Measurements from ENCODE around the gene LOXL1. TPM values are rescaled to one million over a fixed set of nuclear protein-coding genes. Genes with fewer than 3 reads are reported as not detected.

LOXL1 gene
- total and polyA plus RNA-seq, 10 of the 15 experiments (the other 5 are each of a cell fraction or from before 2014, with no cell fraction given) = 0.07 to 0.15 TPM; not detected in 8

- TF ChIP-seq NFIC (IDR thresholded peaks at IDR 0.05; ENCODE audit: low read depth, low read length) = 0 out of 2 replicates have a peak, but pooled peaks have one; percentile 29
- TF ChIP-seq HDAC2 (IDR thresholded peaks at IDR 0.05) = no peak
- TF ChIP-seq ZSCAN29 (IDR thresholded peaks at IDR 0.05) = no peak
- no peak for TF ChIP-seq WRNIP1 (IDR thresholded peaks at IDR 0.05; ENCODE audit: borderline replicate concordance, low read depth, low read length)
- peak; percentile 86 for TF ChIP-seq EED (IDR thresholded peaks at IDR 0.05; ENCODE audit: low read depth)
- TF ChIP-seq FOXM1 (IDR thresholded peaks at IDR 0.05; ENCODE audit: low read depth, low read length) = no peak
- no peak for TF ChIP-seq CBX5 (IDR thresholded peaks at IDR 0.05; ENCODE audit: low read depth)
- no peak for TF ChIP-seq ZBTB40 (IDR thresholded peaks at IDR 0.05; ENCODE audit: borderline replicate concordance)
- no peak for TF ChIP-seq RAD51 (IDR thresholded peaks at IDR 0.05)
- no peak for TF ChIP-seq CBX3 (IDR thresholded peaks at IDR 0.05; ENCODE audit: borderline replicate concordance, low read depth)
- TF ChIP-seq ETV6 (conservative IDR thresholded peaks at IDR 0.05 in 1 of 2, IDR thresholded peaks at IDR 0.05 in 1 of 2; ENCODE audit: borderline replicate concordance in 1 of 2, low read depth in 1 of 2) = no peak
- no peak for TF ChIP-seq ZNF274 (IDR thresholded peaks at IDR 0.05; ENCODE audit: insufficient read depth, insufficient read length)
- no peak for TF ChIP-seq NKRF (conservative IDR thresholded peaks at IDR 0.05)
- TF ChIP-seq MLLT1 (IDR thresholded peaks at IDR 0.05) = no peak
- TF ChIP-seq MXI1 (IDR thresholded peaks at IDR 0.05; ENCODE audit: low read depth, low read length) = no peak
- no peak for TF ChIP-seq SKIL (IDR thresholded peaks at IDR 0.05; ENCODE audit: low read depth, poor library complexity, severe bottlenecking)
- TF ChIP-seq MEF2B (IDR thresholded peaks at IDR 0.05; ENCODE audit: partially characterized antibody, poor library complexity, severe bottlenecking) = peak; percentile 15
Measured at GRCh38 chr15:73982222-73982962, 56.1 kb downstream of the LOXL1 start (continued).
